Measurements from ENCODE around the gene CORIN.

CORIN gene

DNA sequence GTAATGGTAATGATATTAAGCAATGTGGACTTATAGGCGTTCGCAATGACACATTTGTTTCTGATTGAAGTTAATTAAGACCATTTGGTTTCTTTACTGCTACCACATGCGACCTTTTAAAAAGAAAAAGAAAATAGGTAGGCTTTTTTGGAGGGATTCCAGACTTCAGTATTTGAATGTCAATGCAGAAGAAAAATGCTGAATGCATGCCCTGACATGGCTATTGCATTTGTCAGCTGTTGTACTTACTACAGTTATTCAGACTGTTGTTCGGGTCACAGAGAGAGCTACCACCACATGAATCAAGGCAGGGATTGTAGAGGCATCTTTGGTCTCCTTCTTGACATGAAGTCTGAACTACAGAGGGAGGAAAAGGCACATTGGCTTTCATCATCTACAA lies 163.7 kb downstream of the CORIN start:
- DNase-seq = no peak

DNA sequence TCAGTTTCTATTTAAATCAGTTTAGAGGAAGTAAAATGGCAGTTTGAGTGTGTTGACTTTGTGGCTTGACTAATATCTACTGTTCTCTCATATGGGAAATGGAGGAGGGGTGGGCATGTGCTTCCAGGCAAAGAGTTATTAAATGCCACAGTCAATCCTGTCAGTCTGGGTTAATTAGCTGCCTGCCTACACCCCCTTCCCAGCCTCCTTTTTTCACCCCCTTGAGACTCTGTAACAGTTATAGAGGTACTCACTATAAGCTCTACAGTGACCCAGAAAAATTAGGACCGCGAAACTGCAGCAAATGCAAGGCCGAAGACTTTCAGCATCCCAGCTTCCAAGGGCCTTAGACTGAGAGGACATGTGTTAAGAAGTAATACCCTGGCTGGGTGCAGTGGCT lies 165.2 kb downstream of the CORIN start:
- peak; percentile 5 for DNase-seq

DNA sequence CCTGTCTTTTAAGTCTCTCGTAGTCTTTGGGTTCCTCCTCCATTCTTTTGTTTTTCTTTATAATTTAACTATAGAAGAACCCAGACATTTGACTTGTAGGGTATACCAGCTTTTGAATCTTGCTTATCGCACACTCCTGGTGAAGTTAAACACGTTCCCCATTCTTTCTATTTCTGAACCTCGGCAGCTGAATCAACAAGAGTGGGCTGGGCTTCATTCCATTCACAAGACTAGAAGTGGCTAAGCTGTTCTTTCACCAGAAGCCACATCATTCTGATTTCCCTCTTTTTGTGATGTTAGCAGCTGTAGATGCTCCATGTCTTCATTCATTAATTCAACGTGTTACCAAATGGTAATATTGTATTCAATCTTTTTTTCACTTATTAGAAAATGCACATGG lies 167.9 kb downstream of the CORIN start:
- no peak for DNase-seq

DNA sequence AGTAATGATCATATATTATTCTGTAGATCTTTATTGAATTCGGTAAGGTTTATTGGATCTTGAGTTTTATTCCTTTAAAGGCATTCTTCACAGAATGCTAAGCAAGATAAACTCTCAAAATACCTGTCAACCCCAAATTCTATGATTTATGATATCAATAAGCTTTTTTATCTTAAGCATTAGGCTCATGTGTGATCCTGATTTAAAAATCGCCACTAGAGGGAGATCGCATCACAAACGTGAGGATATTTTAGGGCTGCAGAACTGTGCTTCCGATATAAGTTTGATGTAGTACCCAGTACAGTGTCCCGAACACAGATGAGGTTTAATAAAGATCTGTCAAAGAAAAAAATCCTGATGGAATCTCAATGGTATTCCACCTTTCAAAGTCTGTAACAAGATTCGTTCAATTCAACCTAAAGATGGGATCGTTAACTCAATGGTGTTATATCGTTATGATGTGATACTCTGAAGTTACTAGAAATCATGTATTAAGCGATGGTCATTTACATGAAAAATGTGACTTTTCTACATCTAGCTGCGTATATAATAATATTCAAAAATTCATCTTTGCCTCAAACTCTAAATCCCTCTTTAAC lies 169.0 kb downstream of the CORIN start:
- DNase-seq = peak; percentile 34

DNA sequence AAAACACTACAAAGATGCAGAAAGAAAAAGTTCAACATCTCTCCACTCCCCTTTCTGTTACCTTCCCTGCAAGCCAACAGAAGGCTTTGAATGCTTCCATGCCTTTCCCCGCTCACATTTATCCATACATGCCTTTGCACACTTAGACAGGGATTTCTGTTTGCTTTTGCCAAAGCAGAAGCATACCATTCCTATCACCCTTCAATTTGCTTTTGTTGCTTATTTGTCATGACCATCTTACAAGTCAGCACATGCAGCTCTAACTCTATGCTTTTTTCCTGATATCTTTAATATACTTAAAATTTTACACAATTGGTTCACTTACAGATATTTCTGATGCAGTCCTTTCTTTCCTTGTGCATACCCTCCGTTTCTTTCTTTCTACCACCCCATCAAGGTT lies 169.6 kb downstream of the CORIN start:
- no peak for DNase-seq

DNA sequence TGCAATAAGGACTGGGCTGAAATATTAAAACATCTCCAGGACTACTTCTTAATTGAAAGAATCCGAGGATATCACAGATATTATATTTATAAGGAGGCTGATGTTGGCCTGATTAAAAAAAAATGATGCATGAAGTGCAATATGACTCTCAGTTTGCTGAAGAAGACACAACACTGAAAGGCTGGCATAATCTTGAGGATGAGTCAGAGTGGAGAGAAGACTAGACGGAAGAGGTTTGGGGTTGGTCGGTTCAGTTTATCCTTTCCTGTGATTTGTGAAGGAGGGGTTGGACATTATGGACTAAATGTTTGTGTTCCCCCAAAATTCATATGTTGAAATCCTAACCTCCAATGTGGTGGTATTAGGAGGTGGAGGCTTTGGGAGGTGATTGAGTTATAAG lies 170.3 kb downstream of the CORIN start:
- DNase-seq = no peak

DNA sequence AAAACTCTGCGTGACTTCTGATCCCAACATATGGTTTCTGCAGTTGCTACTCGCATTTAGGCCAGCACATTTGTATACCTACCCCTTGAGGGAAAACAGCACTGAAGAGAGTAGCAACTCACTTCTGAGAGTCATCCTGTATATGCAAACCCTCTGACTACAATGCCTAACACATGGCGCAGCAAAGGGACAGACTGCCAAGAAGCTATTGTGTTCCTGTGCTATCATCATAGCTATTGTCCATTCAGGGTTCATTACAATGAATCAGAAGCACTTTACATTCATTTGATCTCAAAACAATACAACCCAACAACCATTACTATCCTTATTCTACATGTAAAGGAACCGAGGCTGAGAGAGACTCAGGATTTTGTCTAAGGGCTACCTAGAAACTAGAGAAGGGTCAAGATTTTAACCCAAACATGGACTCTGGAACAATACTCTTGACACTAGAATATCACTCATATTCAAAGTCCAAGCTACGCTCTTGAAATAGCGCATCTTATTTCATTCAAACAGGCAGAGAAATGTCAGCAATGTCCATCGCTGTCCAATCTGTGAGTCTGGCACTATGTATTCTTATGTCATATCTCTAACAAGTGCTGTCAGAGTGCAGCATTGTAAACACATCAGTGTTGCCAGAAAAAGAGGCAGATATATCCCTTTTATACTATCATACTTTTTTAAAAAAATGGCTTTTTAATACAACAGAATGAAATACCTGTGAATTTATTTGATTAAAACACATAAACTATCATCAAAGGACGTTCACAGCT lies 173.6 kb downstream of the CORIN start:
- DNase-seq = no peak

DNA sequence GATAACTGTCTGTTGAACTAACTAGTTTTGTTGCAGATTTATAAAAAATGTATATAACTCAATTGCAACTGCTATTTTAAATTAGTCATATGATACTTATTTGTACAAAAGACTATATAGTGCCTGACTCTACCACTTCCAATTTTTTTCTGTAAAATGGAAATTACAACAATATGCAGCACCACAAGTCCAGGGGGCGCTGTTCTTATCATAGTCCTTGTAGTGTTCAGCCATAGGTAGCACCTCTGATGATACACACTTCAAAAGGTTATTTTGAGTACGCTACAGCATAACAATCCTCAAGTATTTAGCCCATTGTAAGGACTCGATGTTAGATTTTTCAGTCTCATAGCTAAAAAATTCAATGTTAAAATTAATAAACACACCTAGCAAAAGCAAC lies 174.9 kb downstream of the CORIN start:
- no peak for DNase-seq

DNA sequence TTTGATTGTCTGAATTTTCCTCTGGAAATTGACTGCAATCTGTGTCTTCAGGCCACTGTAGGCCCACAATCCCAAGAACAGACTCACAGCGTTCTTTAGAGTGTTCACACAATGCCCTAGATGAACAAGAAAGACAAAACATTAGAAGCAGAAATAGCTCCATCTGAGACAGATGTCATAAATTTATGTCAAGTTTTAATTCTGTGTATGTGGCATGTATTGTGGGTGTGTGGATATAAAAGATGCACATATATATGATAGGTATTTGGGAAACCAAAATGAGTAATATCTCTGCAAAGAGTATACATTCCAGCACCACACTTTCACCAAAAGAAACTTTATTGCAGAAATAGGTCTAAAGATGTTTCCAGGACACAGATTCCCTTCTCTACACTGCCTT lies 176.1 kb downstream of the CORIN start:
- no peak for DNase-seq

DNA sequence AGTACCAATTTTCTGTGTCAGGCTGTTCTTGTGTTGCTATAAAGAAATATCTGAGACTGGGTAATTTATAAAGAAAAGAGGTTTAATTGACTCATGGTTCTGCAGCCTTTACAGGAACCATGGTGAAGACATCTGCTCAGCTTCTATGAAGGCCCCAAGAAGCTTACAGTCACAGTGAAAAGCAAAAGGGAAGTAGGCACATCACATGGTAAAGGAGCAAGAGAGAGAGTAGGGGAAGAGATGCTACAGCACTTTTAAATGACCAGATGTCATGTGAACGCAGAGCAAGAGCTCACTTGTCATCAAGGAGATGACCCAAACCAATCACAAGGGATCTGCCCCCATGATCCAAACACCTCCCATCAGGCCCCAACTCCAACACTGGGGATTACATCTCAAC lies 178.5 kb downstream of the CORIN start:
- DNase-seq = no peak

DNA sequence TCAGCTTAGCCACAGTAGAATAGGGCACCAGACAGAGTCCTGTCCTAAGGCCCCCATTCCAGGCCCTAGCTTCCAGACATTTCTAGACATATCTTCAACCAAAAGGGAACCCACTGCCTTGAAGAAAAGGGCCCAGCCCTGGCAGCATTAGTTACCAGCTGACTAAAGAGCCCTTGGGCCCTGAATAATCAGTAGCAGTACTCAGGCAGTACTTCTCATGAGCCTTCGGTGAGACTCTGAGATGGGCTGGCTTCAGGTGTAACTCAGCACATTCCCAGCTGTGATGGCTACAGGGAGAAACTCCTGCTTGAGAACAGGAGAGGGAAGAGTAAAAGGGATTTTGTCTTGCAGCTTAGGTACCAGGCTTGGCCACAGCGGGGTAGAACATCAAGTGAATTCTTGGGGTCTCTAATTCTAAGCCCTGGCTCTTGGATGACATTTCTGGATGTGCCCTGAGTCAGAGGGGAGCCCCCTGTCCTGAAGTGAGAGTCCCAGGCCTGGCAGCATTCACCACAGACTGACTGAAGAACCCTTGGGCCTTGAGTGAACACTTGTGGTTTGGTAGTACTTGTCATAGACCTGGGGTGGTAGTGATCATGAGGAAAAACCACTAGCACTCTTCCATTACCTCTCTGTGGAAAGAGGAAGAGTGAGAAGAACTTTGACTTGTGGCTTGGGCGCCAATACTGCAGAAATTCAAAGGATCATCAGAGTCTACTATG lies 182.7 kb downstream of the CORIN start:
- no peak for DNase-seq

DNA sequence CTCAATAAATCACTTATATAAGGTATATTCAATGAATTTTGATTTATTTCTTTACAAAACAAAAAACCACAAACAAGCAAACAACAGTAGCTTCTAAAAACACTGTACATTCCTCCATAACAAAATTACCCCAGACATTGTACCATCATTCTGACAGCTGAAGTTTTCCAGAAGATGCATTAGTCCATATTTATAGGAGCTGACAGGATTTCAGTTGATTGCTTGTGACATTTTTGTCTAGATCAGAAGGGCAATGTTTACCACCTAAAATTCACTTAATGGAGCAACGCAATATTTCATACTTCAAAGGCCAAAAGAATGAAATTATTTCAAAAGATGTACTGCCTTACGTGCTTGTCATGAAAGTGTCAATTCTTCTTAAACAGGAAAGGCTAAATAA lies 185.8 kb downstream of the CORIN start:
- no peak for DNase-seq

DNA sequence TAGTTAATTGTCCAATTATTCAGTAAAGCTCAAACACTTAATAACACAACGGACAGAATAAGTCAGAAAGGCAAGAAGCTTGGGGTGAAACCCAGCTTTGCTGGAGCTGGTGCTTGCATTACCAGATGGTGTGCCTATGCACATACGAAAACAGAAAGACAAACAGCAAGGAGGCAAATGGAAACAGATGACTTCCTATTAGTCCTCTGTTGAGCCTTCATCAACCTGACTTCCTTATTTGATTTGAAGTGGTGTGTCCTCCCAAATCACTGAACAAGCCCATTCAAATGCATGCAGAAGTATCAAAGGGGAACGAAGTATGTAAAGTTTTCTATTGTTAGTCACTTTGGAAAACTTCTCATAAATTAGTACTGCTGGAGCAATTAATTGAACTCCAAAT lies 186.6 kb downstream of the CORIN start:
- DNase-seq = no peak

DNA sequence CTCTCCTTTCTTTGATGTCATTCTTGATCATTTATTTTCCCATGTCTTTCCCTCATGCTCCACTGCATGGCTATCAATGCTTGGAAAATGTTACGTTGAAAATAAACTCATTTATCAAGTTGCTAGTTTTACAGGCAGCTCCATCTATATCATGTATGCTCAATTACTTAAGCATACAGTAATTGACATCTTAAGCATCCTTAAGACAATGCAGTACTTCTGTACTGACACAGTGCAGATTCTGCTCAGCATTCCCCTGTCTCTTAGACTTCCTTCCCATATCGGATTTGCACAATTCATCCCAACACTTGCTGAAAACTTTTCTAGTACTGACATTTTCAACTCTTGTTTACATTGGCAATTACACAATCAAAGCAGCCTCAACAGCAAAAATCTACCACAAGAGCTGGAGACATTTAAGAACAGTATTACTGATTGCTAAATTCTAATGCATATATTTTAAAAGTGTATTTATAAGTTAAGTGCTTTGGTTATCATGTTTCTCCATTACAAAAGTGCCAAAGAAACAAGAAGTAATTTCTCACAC lies 187.2 kb downstream of the CORIN start:
- no peak for DNase-seq

DNA sequence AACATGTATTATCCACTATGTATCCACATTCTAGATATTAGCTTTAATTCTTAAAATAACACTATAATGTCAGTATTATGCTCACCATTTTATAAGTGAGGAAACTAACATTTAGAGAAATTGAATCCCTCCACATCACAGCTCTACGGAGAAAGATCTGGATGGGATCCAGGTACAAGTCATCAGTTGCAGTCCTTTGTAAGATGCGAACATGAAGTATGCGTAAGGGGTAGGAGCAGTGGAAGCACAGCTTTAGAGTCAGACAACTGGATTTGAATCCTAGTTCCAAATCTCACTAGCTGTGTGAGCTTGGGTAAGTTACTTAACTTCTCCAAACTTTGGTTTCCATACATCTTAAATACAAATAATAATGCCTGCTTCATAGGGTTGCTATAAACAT lies 190.3 kb downstream of the CORIN start:
- DNase-seq = no peak

DNA sequence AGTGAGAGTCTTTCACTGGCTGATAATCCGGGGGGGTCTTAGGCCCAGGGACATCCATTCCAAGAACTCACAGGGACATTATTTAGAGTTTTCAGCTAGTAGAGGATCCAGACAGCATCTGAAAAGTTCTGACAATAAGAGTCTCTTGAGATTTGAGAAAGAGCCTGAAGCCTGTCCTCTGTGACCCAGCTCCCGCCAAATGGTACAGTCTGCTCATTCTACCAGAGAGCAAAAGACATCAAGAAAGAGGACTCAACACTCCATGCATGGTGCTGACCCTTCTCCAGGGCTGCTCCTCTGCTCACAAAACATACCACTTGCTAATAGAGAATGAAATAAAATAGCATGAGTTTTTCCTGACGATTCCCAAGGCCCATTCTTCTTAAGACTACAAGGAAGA lies 190.8 kb downstream of the CORIN start:
- DNase-seq = no peak

DNA sequence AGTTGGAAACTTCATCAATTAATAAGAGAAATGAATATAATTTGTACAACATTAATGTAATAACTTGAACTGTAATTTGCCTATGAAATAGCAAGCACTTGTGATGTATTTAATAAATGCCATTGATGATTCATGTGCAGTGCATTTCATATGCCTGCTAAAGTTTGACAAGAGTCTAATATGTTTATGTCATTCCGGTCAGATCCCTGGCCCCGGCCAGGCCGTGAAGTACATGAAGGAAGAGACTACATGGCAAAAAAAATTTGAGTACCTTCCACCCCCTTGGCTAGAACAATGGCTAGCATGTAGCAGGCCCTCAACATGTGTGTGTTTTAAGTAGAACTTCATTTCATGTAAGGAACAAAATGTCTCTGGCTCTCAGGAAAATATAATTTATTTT lies 191.5 kb downstream of the CORIN start:
- no peak for DNase-seq

DNA sequence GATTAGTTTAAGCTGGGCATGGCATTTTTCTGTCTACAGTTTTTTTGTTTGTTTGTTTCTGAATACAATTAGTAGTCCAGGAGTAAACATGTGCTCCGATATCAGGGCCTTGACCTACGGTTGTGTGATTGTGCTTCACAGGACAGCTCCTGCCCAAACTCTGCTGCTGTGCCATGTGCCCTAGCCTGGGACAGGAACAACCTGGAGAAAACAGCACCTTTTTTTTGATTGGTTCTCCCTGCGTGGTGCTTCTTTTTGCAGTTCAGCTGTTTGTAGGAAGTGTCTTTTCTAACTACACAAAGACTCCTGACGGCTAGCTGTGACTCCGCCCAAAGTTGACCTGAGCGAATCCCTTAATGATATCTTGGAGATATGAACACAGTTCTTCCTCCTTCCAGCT lies 194.0 kb downstream of the CORIN start:
- DNase-seq = no peak

DNA sequence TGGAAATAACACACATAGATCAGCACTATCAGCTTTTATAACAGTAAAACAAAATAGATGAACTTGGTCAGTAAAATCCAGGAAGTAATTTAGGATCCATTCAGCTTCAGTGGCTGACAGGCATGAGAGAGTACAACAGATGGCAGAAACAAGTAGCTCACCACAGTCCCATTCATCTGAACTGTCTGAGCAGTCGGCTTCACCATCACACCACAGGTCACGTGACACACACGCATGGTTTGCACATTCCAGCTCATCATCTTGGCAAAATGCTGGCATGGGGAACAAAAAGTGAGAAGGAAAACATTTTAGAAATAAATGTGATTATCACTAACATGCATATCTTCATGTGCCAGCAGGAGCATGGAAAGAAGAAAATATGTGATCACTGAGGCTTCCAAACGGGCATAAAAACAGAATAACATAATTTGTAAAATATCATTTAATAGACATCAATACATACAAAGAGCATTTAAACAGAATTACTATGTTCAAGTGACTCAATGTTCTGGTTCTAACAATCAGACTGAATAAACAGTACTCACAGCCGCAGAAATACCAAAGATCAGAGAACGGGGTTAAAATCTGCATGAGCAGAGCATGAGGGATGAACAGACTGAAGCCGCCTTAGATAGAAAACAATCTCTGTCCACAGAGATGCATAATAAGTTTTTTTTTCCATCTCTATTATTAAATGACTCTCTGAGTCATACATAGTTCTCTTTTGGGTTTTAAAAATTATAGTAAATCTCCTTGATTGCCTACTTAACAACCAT lies 194.7 kb downstream of the CORIN start:
- no peak for DNase-seq

DNA sequence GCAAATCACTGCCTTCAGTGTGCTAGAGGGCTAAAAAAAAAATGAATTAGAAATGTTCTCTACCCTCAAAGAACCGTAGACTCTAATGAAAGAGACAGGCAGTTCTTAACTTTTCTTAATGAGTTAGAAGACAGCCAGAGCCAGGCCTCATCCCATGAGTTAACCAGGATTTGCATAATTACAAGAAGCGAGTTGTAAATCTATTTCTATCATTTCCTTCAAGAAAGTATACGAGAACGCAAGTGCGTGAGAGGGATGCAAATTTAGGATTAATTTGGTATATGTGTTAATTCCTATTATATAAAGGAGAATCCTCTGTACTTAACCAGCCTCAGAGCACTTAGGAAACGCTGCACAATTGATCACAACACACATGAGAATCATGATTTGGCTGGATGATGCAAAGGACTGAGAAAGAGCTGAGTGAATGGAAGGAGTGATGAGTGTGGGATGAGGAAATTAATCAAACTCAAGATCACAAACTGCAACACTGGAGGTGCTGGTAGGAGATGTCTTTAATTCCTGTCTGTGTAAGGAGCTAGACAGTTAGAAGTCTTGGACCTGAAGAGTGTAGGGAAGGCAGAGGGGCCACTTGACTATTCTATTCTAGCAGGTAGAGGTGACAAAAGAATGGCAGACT lies 195.6 kb downstream of the CORIN start:
- no peak for DNase-seq

DNA sequence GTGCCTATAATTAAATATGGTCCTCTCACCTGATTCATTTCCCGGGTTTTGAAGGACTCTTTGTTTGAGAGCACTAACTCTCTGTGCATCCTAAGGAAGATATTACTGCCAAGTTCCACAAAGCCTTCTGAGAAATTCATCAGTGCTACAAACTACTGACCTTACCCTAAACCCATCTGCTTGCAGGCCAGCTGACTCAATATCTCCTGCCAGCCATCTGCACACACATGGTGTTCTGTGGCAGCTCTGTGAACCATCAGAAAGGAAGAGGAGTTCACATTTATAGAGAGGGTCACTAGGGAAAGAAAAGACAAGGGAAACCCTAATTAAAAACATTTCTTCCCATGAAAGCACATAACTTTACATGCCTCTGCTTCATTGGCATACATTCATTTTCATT lies 196.1 kb downstream of the CORIN start:
- DNase-seq = no peak

DNA sequence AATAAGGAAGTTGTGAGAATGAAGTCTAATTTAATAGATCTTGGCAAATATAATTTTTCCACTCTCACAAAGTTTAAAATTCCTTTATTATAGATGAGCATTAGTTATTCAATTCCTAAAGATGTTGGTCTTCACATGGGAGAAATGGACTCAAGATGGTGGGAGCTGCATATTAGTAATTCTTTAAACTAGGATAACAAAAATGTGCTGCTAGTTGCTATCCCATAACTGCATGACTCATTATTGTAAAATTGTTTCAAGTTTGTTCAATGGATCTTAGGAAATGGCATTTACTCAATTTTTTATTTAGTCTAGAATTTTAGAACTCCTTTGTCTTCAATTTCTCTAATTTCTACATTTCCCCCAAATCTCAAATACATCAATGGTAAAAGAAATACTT lies 197.0 kb downstream of the CORIN start:
- no peak for DNase-seq

DNA sequence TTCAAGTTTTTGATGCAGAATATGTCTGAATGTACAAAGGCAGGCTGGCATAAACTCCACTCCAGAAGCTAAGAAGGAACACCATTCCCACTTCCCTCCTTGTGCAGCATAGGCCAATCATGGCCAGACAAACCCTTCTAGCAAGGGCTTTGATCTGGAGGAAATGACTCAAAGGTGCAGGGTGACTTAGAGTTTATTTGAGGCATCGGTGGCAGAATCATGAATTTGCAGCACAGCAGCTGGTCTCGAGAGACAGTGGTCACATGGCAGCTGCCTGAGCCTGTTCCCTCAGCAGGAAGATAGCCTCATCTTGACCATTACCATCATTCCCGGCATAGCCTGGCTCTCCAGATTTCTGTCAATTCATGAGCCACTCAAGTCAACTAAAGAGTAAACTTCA lies 198.3 kb downstream of the CORIN start:
- no peak for DNase-seq
